Glutamatergic neuron (in vitro differentiated cells): ENCODE measurements around the gene SMURF1. TPM values are rescaled to one million over a fixed set of nuclear protein-coding genes. Genes with fewer than 3 reads are reported as not detected.

Experiments
- DNase-seq: peaks from one replicate; pipeline ENCODE4 v3.0.0; 2022
- H3K27ac Mint-ChIP-seq: one replicate; pipeline ENCODE4 v1.8.0; 2020; ENCODE audit warnings: mild to moderate bottlenecking, mixed read lengths, inconsistent platforms; ENCODE audit not compliant: unreplicated experiment
- H3K27me3 Mint-ChIP-seq: one replicate; pipeline ENCODE4 v1.8.0; 2020; ENCODE audit warnings: mild to moderate bottlenecking, moderate library complexity, mixed read lengths, inconsistent platforms; ENCODE audit not compliant: unreplicated experiment
- H3K36me3 Mint-ChIP-seq: one replicate; pipeline ENCODE4 v1.8.0; 2020; ENCODE audit warnings: mild to moderate bottlenecking, mixed read lengths, inconsistent platforms; ENCODE audit not compliant: unreplicated experiment
- H3K4me1 Mint-ChIP-seq: one replicate; pipeline ENCODE4 v1.8.0; 2020; ENCODE audit warnings: mild to moderate bottlenecking, low read depth, mixed read lengths, inconsistent platforms; ENCODE audit not compliant: unreplicated experiment
- H3K4me3 Mint-ChIP-seq: one replicate; pipeline ENCODE4 v1.8.0; 2020; ENCODE audit warnings: mild to moderate bottlenecking, mixed read lengths, inconsistent platforms; ENCODE audit not compliant: unreplicated experiment
- H3K9me3 Mint-ChIP-seq: one replicate; pipeline ENCODE4 v1.8.0; 2020; ENCODE audit warnings: mild to moderate bottlenecking, moderate library complexity, mixed read lengths, inconsistent platforms; ENCODE audit not compliant: unreplicated experiment
- CTCF ChIP-seq: fragments of 200-600 bp; sonication (generic); IDR thresholded peaks from one replicate; pipeline ENCODE4 v1.5.0; 2021; ENCODE audit not compliant: partially characterized antibody, unreplicated experiment
- total RNA-seq: library from RNA; stranded (reverse); fragmentation: NEBNext Ultra II Directional; extraction: Animal tissue kit (Norgen Biotek cat#: 25700); gene quantifications from one replicate; pipeline ENCODE4 v1.2.1, GENCODE V29; 2021; ENCODE audit not compliant: unreplicated experiment

Gene SMURF1
- total RNA-seq, 1 donor from 2014 or later, result 23.1 TPM

- Mint-ChIP-seq H3K27ac (no peak overlapping the region), H3K9me3 (no peaks in the 10 kb centered on the region), H3K27me3 (no peaks in the 10 kb centered on the region), H3K4me1 (peaks cover 2% of the 10 kb centered on the region), H3K36me3 (no peaks in the 10 kb centered on the region), H3K4me3 (no peak overlapping the region)
- TF ChIP-seq CTCF, result no peak
- DNase-seq, result no peak
Measured at GRCh38 chr7:99079104-99079503, 64.8 kb downstream of the SMURF1 start.

GRCh38 chr7:99078416-99078815 lies 65.5 kb downstream of the SMURF1 start:
- H3K4me3 Mint-ChIP-seq, result no peak overlapping the region
- H3K4me1 Mint-ChIP-seq, result peaks cover 2% of the 10 kb centered on the region
- no peaks in the 10 kb centered on the region for H3K9me3 Mint-ChIP-seq
- H3K27ac Mint-ChIP-seq, result no peak overlapping the region
- no peak for DNase-seq
- no peaks in the 10 kb centered on the region for H3K27me3 Mint-ChIP-seq
- no peaks in the 10 kb centered on the region for H3K36me3 Mint-ChIP-seq
- TF ChIP-seq CTCF, result no peak

DNA sequence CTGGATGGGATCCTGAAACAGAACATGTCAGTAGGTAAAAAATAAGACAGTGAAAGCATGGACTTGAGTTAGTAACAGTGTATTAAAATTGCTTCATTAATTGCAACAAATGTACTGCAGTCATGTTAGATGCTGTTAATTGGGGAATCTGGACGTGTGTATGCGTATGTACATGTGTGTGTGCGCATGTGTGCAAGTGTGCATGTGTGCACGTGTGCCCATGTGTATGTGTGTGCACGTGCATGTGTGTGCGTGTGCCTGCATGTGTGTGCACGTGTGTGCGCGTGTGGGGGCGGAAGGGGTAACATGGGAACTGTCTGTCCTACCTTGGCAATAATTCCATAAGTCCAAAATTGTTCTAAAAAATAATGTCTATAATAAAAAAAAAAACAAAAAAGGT lies 67.3 kb downstream of the SMURF1 start:
- no peak for TF ChIP-seq CTCF
- Mint-ChIP-seq H3K27me3 (no peaks in the 10 kb centered on the region), H3K4me1 (peaks cover 2% of the 10 kb centered on the region), H3K4me3 (no peak overlapping the region), H3K9me3 (no peaks in the 10 kb centered on the region), H3K36me3 (no peaks in the 10 kb centered on the region), H3K27ac (no peak overlapping the region)
- no peak for DNase-seq

- no peak overlapping the region for H3K4me3 Mint-ChIP-seq
- no peaks in the 10 kb centered on the region for H3K36me3 Mint-ChIP-seq
- no peak for DNase-seq
- H3K9me3 Mint-ChIP-seq, result no peaks in the 10 kb centered on the region
- H3K27me3 Mint-ChIP-seq, result no peaks in the 10 kb centered on the region
- no peak for TF ChIP-seq CTCF
- H3K4me1 Mint-ChIP-seq, result peaks cover 2% of the 10 kb centered on the region
- no peak overlapping the region for H3K27ac Mint-ChIP-seq
Measured at GRCh38 chr7:99073839-99074446, 70.0 kb downstream of the SMURF1 start.

- Mint-ChIP-seq H3K9me3 (no peaks in the 10 kb centered on the region), H3K4me3 (no peak overlapping the region), H3K27ac (no peak overlapping the region), H3K4me1 (peaks cover 2% of the 10 kb centered on the region), H3K27me3 (no peaks in the 10 kb centered on the region), H3K36me3 (no peaks in the 10 kb centered on the region)
- no peak for TF ChIP-seq CTCF
- DNase-seq, result no peak
Measured at GRCh38 chr7:99072126-99072525, 71.8 kb downstream of the SMURF1 start.
